DND-41 (cell line): ENCODE data around the gene ZC3H18.

ENCODE experiments used
- ATAC-seq: fragments of 200-7000 bp; cut with Tn5 transposase; 3 replicates; pipeline ENCODE4 v1.9.1; 2021; ENCODE audit warnings: low read depth; ENCODE audit not compliant: insufficient read depth
- DNase-seq: peaks from one replicate; pipeline ENCODE4 v3.0.0-alpha.2; 2020
- H2AFZ ChIP-seq: 2 replicates; pipeline ENCODE4 v1.6.0; 2012; ENCODE audit warnings: low read depth, low read length
- H3K27ac ChIP-seq: 2 replicates; pipeline ENCODE4 v1.5.1; 2012; ENCODE audit warnings: low read length, inconsistent platforms
- H3K27me3 ChIP-seq: fragments of 200-600 bp; sonication (generic); 2 replicates; pipeline ENCODE4 v1.6.0; 2012; ENCODE audit warnings: low read length, mild to moderate bottlenecking, inconsistent platforms; ENCODE audit not compliant: insufficient read depth, poor library complexity
- H3K36me3 ChIP-seq: 2 replicates; pipeline ENCODE4 v1.5.1; 2012; ENCODE audit warnings: low read length, inconsistent platforms; ENCODE audit not compliant: insufficient read depth
- H3K4me1 ChIP-seq: 2 replicates; pipeline ENCODE4 v1.5.1; 2012; ENCODE audit warnings: mild to moderate bottlenecking, low read length; ENCODE audit not compliant: insufficient read depth
- H3K4me2 ChIP-seq: 2 replicates; pipeline ENCODE4 v1.6.0; 2012; ENCODE audit warnings: mild to moderate bottlenecking, moderate library complexity, low read length, inconsistent platforms; ENCODE audit not compliant: insufficient read depth
- H3K4me3 ChIP-seq, 2 experiments: fragments of 200-600 bp in 1 of 2; shearing (Covaris generic) in 1 of 2; 2 replicates each; pipeline ENCODE4 v1.5.1; 2012 to 2016; ENCODE audit warnings: inconsistent platforms in 2 of 2, low read length in 2 of 2, mild to moderate bottlenecking in 2 of 2, low read depth in 1 of 2, moderate library complexity in 1 of 2
- H3K79me2 ChIP-seq: 2 replicates; pipeline ENCODE4 v1.6.0; 2012; ENCODE audit warnings: low read length, inconsistent platforms; ENCODE audit not compliant: insufficient read depth
- H3K9ac ChIP-seq: 2 replicates; pipeline ENCODE4 v1.6.0; 2012; ENCODE audit warnings: low read depth, mild to moderate bottlenecking, inconsistent platforms, low read length, moderate library complexity
- H3K9me3 ChIP-seq: 2 replicates; pipeline ENCODE4 v1.5.1; 2012; ENCODE audit warnings: low read length, moderate library complexity, mild to moderate bottlenecking, inconsistent platforms; ENCODE audit not compliant: insufficient read depth, severe bottlenecking
- H4K20me1 ChIP-seq: 2 replicates; pipeline ENCODE4 v1.6.0; 2012; ENCODE audit warnings: low read length; ENCODE audit not compliant: insufficient read depth
- EZH2 ChIP-seq: IDR thresholded peaks from 3 replicates; pipeline ENCODE4 v1.6.1; 2012; ENCODE audit warnings: borderline replicate concordance, low read depth, mild to moderate bottlenecking, moderate library complexity, low read length, inconsistent platforms; ENCODE audit not compliant: severe bottlenecking
- TF ChIP-seq, protein P1 (sequence below): IDR thresholded peaks from 2 replicates; pipeline ENCODE4 v1.5.1; 2012; ENCODE audit warnings: borderline replicate concordance, low read length, moderate library complexity, mild to moderate bottlenecking; ENCODE audit not compliant: poor library complexity, severe bottlenecking; ENCODE audit errors: extremely low read depth

The ZC3H18 gene

DNA sequence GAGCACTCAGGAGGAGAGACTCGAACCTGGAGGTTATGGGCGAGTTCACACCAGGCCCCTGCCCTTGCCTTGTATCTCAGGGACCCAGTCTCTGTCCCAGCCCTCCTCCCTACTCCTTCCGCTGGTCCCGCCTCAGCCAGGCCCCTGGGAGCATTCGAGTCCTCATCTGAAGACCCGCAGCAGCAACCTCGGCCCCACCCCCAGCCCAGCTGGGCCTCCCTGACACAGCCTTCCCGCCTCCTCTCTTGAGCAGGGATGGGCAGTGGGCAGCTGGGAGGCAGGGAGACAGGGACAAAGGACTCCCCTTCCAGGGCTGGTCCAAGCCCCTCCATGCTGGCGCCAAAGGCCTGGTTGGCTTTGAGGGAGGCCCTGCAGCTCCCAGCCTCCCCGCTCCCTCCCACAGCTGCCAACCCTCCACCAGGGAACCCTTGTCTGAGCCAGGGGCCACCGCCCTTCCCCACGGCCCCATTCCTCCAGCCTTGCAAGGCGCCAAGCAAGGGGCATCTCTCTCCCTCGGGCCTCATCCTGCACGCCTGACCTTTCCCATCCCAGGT is 15.4 kb upstream of the ZC3H18 start:
- no peak overlapping the region for H3K4me2 ChIP-seq
- H3K9ac ChIP-seq, result no peak overlapping the region
- H4K20me1 ChIP-seq, result no peaks in the 10 kb centered on the region; the same call in 1 of the 2 replicates
- ATAC-seq, result no peak
- H2AFZ ChIP-seq, result no peak overlapping the region
- H3K79me2 ChIP-seq, result no peaks in the 10 kb centered on the region
- H3K4me3 ChIP-seq, result no peak overlapping the region
- no peaks in the 10 kb centered on the region for H3K36me3 ChIP-seq
- H3K27me3 ChIP-seq, result peaks cover 6% of the 10 kb centered on the region
- no peak overlapping the region for H3K27ac ChIP-seq
- DNase-seq, result no peak
- TF ChIP-seq, protein P1, sequence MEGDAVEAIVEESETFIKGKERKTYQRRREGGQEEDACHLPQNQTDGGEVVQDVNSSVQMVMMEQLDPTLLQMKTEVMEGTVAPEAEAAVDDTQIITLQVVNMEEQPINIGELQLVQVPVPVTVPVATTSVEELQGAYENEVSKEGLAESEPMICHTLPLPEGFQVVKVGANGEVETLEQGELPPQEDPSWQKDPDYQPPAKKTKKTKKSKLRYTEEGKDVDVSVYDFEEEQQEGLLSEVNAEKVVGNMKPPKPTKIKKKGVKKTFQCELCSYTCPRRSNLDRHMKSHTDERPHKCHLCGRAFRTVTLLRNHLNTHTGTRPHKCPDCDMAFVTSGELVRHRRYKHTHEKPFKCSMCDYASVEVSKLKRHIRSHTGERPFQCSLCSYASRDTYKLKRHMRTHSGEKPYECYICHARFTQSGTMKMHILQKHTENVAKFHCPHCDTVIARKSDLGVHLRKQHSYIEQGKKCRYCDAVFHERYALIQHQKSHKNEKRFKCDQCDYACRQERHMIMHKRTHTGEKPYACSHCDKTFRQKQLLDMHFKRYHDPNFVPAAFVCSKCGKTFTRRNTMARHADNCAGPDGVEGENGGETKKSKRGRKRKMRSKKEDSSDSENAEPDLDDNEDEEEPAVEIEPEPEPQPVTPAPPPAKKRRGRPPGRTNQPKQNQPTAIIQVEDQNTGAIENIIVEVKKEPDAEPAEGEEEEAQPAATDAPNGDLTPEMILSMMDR, result no peak
- no peak for TF ChIP-seq EZH2
- no peaks in the 10 kb centered on the region for H3K9me3 ChIP-seq
- H3K4me1 ChIP-seq, result no peaks in the 10 kb centered on the region

DNA sequence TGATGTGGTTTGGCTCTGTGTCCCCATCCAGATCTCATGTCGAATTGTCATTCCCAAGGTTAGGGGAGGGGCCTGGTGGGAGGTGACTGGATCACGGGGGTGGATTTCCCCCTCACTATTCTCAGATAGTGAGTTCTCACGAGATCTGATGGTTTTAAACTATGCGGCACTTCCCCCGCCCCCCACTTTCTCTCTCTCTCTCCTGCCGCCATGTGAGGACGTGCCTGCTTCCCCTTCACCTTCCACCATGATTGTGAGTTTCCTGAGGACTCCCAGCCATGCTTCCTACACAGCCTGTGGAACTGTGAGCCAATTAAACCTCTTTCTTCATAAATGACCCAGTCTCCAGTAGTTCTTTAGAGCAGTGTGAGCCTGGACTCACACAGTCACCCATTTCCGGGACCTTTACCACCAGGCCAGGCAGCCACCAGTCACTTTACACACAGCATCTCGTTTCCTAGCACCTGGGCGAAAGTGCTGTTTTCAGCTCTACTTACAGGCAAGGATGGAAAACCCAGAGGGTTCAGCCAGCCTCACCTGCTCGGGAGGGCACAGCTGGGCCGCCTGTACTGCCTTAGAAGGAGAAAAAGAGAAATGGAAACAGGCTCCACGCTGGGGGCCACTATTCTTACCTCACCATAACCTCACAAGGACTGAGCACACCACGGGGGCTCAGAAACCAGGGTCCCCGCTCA is 13.8 kb upstream of the ZC3H18 start:
- Histone ChIP-seq H2AFZ (no peak overlapping the region), H3K4me2 (no peak overlapping the region), H3K79me2 (no peaks in the 10 kb centered on the region), H3K27ac (no peak overlapping the region), H4K20me1 (peaks cover 12% of the 10 kb centered on the region), H3K27me3 (peaks cover 6% of the 10 kb centered on the region), H3K4me3 (no peak overlapping the region), H3K36me3 (no peaks in the 10 kb centered on the region), H3K9me3 (no peaks in the 10 kb centered on the region), H3K4me1 (no peaks in the 10 kb centered on the region), H3K9ac (no peak overlapping the region)
- TF ChIP-seq, protein P1, result no peak
- no peak for TF ChIP-seq EZH2
- no peak for DNase-seq
- no peak for ATAC-seq

DNA sequence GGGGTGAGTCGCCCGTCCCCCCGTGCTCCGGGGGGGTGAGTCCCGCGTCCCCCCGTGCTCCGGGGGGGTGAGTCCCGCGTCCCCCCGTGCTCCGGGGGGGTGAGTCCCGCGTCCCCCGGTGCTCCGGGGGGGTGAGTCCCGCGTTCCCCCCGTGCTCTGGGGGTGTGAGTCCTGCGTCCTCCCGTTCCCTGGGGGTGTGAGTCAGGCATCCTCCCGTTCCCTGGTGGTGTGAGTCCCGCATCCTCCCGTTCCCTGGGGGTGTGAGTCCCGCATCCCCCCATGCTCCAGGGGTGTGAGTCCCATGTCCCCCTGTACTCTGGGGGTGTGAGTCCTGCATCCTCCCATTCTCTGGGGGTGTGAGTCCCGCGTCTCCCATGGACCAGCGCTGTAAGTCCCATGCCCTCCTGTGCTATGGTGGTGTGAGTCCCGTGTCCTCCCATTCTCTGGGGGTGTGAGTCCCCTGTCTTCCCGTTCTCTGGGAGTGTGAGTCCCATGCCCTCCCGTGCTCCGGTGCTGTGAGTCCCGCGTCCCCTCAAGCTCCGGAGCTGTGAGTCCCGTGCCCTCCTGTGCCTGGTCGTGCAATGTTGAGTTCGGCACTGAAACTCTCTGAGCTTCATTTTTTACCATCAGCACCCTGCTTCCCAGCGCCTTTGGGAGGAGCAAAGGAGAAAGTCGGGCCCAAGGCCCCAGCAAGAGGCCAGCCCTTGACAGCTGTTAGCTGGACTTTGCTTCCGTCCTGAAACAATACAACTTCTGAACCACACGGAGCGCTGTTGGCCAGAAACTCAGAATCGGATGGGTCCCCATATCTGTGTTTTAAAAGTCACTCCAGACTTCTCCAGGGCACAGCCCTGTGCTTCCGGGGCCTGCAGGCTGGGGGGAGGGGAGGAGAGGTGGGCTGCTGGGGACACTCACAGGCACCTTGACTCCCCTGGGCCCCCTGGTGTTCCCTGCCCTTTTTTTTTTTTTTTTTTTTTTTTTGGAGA is 11.5 kb upstream of the ZC3H18 start:
- TF ChIP-seq EZH2, result no peak
- TF ChIP-seq, protein P1, result peak; percentile 41
- Histone ChIP-seq H3K79me2 (no peaks in the 10 kb centered on the region), H3K4me3 (no peak overlapping the region), H2AFZ (no peak overlapping the region), H3K36me3 (no peaks in the 10 kb centered on the region), H3K27me3 (no peaks in the 10 kb centered on the region), H4K20me1 (peaks cover 15% of the 10 kb centered on the region), H3K4me2 (no peak overlapping the region), H3K4me1 (peaks cover 3% of the 10 kb centered on the region; the same call in 1 of the 2 replicates), H3K27ac (no peak overlapping the region), H3K9ac (no peak overlapping the region), H3K9me3 (no peaks in the 10 kb centered on the region)
- DNase-seq, result no peak
- no peak for ATAC-seq
